ENCODE results near the gene ASB18. TPM values are rescaled to one million over a fixed set of nuclear protein-coding genes. Genes with fewer than 3 reads are reported as not detected.
A peak's percentile ranks its signal among the peaks of the same experiment; 100 is the strongest.

The ASB18 gene, protein sequence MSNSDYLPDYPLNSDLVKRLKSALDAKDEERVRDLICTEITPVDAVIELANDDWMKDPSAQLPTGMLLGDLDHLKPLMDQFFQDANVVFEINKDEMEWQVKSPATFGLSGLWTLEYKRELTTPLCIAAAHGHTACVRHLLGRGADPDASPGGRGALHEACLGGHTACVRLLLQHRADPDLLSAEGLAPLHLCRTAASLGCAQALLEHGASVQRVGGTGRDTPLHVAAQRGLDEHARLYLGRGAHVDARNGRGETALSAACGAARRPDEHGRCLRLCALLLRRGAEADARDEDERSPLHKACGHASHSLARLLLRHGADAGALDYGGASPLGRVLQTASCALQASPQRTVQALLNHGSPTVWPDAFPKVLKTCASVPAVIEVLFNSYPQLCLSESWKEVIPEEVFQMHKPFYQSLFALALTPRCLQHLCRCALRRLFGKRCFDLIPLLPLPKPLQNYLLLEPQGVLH
- total RNA-seq (2013; cell fraction: nucleolus; rRNA removed) = not detected in 2 replicates
- total RNA-seq (2014; rRNA removed) = not detected in 2 replicates
- total RNA-seq (2014; rRNA removed; fragmentation: Illumina TruSeq; extraction: Trizol) = not detected in 2 replicates
- total RNA-seq (2021) = not detected in 2 replicates
- polyA plus RNA-seq (2011; ENCODE audit: low read depth) = not detected
- polyA plus RNA-seq (2011; rRNA removed) = not detected in 2 replicates
- polyA plus RNA-seq (2011; cell fraction: cytosol; rRNA removed) = not detected in 2 replicates
- not detected in 2 replicates for polyA plus RNA-seq (2011; cell fraction: nucleus; rRNA removed)
- polyA plus RNA-seq (2012) = not detected in 2 replicates
- not detected in 2 replicates for polyA plus RNA-seq (2014; fragmentation: Illumina TruSeq; extraction: Trizol)
- not detected for polyA plus RNA-seq (2014; fragmentation: Nextera tagmentation; extraction: Ambion mirVana)
- polyA plus RNA-seq (2014; rRNA removed) = not detected in 2 replicates
- polyA plus RNA-seq (2016; fragmentation: Nextera tagmentation; extraction: Ambion mirVana) = not detected
- polyA minus RNA-seq (2011; rRNA and poly(A)+ RNA removed) = not detected in 2 replicates
- not detected in 2 replicates for polyA minus RNA-seq (2011; cell fraction: cytosol; rRNA and poly(A)+ RNA removed)
- polyA minus RNA-seq (2011; cell fraction: nucleus; rRNA and poly(A)+ RNA removed) = not detected in 2 replicates
- Bru-seq, nascent RNA = not detected
- BruChase-seq, experiment 1, labeled RNA remaining after a 6-hour chase = not detected
- percentile 1 among the genes with signal in this experiment for BruChase-seq, experiment 2, labeled RNA remaining after a 2-hour chase
- long read RNA-seq, experiment 1 = 0 reads
- long read RNA-seq, experiment 2 = 0 reads

DNA sequence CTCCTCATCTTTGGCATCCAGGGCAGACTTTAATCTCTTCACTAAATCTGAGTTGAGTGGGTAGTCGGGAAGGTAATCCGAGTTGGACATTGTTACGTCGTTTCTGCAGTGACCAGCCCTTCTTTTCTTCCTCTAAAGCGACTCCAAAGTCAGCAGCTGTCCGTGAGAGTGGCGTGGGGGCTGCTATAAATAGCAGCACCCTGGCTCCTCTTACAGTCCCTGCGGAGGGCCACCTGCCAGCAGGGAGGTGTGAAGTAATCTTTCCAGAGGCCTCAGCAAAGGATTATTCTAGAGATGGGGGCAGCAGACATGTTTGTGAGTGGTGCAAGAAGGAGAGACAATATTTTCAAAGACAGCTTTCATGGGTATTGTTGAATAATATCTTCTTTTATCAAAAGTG, at the start of gene ASB18:
Gene ASB18 (minus strand): TSS at position 151 of the 400 bp plus-strand sequence. CDS start 61 bp downstream, at position 90.
- FAIRE-seq = no peak
- Histone ChIP-seq H3K4me2 (ENCODE audit: control insufficient read depth, insufficient read depth) (no peak within 1 kb of the TSS), H3K9ac (ENCODE audit: control insufficient read depth, insufficient read depth, low read length) (no peak within 1 kb of the TSS), H3K27ac (ENCODE audit: control insufficient read depth, insufficient read depth) (no peak within 1 kb of the TSS), H2AFZ (ENCODE audit: control insufficient read depth, low read depth, low read length) (no peak within 1 kb of the TSS), H3K9me3 (replicated peaks; ENCODE audit: control insufficient read depth, insufficient read depth, low read length) (peaks cover under 1% of the 10 kb centered on the region; the same call in 1 of the 3 replicates), H3K4me1 (ENCODE audit: control insufficient read depth, insufficient read depth, low read length) (no peaks in the 10 kb centered on the region), H3K4me3 (no peak within 1 kb of the TSS), H3K36me3 (ENCODE audit: control insufficient read depth in 2 of 2, insufficient read depth in 2 of 2, low read length in 1 of 2) (no peaks in the 10 kb centered on the region), H3K79me2 (ENCODE audit: control insufficient read depth, insufficient read depth, low read length) (no peaks in the 10 kb centered on the region), H3K27me3 (replicated peaks in 1 of 2; ENCODE audit: control insufficient read depth in 2 of 2, insufficient read depth in 2 of 2, low read length in 1 of 2) (no peaks in the 10 kb centered on the region), H4K20me1 (ENCODE audit: control insufficient read depth, insufficient read depth) (no peaks in the 10 kb centered on the region)
- BruUV-seq (replicated peaks) = no TSS peak
- ChIA-PET RAD21 (ENCODE audit: unreplicated experiment) (no interaction called here), POLR2A (no interaction called here), CTCF (no interaction called here), SMC1A (ENCODE audit: uncharacterized antibody, unreplicated experiment) (no interaction called here)
- in situ Hi-C loops (cut with MboI) = no loop called here
- 7% methylated on average over 8 of the region's 8 CpGs for WGBS (ENCODE audit: insufficient coverage, insufficient replicate concordance, low lambda C conversion rate, missing lambda C conversion rate)
- intact Hi-C loops (cut with micrococcal nuclease; ENCODE audit: unreplicated experiment) = no loop called here
- no peak for ATAC-seq
- TF ChIP-seq CHD4 (IDR thresholded peaks at IDR 0.05) = no peak
- no peak for TF ChIP-seq ZNF217 (IDR thresholded peaks at IDR 0.05)
- no peak for TF ChIP-seq BACH1 (IDR thresholded peaks at IDR 0.05; ENCODE audit: borderline replicate concordance)
- no peak for TF ChIP-seq GABPA (IDR thresholded peaks at IDR 0.05; ENCODE audit: low read depth)
- TF ChIP-seq IKZF1 (conservative IDR thresholded peaks at IDR 0.05) = no peak
- TF ChIP-seq SMARCA5 (IDR thresholded peaks at IDR 0.05) = no peak
- no peak for TF ChIP-seq NRF1 (conservative IDR thresholded peaks at IDR 0.05; ENCODE audit: low read depth, low read length)
- TF ChIP-seq MEF2B (IDR thresholded peaks at IDR 0.05; ENCODE audit: partially characterized antibody, poor library complexity, severe bottlenecking) = no peak
- TF ChIP-seq POU2F2 (IDR thresholded peaks at IDR 0.05; ENCODE audit: borderline replicate concordance, low read depth, low read length) = no peak
- TF ChIP-seq PML (IDR thresholded peaks at IDR 0.05; ENCODE audit: low read length) = no peak
- DNase-seq (ENCODE audit: low read depth, low spot score) = no peak

Measured in GM12878 (cell line).